GM18502 (cell line): ENCODE data around the gene ROR1.
"Not testable (repeated sequence)": the region's sequence is repeated elsewhere in the genome, so short reads cannot be mapped to it uniquely, and the experiment has no call there.

Experiments used
- ATAC-seq: cut with Tn5 transposase; IDR thresholded peaks from one replicate; pipeline ENCODE4 v1.9.1; 2021; ENCODE audit warnings: mild to moderate bottlenecking; ENCODE audit not compliant: unreplicated experiment, poor library complexity

ROR1 gene

DNA sequence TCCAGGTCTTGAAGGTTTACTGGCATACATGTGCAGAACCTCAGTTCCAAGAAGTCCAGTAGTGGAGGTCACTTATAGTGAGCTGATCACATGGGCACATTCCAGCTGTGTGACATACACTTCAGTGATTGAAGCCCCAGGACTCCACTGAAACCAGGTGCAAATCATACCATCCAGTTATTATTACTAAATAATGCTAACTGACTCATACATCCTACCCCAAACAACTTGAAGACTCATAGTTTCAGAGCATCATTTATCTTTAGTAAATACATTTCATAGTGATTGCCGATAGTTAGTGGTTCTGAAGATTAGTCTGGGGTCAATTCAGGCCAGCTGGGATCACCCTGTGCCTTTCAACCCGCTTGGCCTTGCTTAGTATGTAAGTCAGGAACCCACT lies 291.8 kb downstream of the ROR1 start:
- no peak for ATAC-seq

DNA sequence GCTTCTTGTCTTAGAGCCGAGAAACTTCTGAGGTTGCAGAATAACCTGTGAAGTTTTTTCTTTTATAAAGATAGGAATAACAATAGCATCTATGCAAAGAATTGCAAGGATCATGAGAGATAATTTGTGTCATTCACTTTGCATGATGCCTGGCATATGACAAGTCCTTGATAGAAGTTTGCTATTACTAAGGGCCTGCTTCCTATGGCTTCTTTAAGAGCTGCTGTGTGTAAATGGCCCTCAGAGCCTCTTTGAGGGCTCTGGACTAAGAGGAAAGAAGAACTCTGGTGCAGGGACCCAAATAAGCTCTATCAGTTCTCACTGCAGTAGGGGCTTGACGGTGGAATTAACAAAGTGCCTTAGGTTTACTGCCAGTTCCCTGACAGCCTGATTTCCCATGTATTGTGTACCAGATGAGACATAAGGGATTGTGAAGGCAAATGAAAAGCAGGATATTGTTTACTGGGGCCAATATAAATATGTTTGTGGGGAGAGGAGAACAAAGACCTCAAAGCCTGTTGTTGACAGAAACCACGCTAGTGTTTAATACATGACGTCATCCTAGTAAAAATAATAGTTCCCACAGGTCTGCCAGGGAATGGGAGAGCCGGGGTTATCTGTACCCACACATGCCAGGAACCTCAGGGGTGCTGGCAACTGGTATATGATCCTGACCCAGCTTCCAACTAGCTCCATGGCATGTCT lies 298.4 kb downstream of the ROR1 start:
- ATAC-seq = no peak

DNA sequence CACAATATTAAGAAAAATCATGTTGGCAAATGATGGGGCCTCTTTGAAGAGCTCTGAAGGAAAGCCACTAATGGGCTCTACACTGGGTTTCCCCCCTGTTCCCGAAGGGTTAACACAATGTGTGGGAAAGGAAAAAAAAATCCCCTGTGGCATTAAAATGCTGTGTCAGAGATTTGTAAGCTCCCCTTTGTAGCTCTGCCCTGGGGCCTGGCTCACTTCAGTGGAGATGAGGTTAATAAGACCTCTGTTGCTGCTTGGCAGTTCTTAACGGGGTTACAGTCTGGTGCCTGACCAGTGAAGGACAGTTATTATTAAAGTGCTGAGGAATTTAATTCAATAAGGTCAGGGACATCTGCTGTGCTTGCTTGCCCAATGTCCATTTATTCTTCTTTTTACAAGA lies 299.9 kb downstream of the ROR1 start:
- ATAC-seq = no peak

DNA sequence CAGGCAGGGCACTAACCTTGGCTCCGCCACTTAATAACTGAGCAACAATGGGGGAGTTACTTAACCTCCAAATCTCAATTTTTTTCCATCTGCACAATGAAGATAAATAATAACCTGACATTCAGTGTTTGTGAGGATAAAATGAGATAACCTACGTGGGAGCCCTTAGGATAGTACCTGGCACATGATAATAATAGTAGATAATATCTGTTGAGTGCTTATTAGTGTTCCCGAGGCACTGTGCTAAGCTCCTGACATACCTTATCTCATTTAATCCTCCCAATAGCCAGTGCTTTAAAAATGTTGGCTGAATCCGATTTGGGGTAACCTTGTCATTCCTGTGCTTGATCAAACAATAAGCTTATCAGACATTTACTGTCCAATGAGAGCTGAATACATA lies 300.9 kb downstream of the ROR1 start:
- no peak for ATAC-seq

DNA sequence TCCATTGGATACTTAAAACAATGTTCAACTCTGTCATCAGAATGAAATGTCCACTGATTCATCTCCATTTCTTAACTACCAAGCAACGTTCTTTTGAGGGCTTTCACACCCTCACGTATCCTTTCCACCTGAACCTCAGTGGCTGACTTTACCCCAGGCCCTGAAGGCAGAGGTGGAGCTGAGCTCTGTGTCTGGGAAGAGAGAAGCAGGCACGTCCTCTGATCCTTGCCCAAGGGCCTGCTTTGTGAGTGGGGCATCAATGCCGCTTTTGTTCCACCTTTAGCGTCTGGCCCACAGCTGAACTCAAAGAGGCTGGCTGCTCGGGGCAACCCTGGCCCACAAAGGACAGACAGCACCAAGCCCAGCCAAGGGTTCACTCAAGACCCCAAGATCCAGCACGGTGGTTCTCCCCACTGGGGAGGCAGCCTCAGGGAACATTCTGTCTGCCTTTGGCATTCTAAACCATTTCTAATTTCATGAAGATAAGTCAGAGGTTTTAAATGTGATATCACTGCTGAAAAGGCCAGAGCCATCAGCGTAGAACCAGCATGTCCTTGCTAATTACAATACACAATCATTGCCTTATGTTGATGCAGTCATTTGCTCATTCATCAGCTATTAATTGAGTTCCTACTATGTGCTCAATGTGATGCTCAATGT lies 303.6 kb downstream of the ROR1 start:
- no peak for ATAC-seq

DNA sequence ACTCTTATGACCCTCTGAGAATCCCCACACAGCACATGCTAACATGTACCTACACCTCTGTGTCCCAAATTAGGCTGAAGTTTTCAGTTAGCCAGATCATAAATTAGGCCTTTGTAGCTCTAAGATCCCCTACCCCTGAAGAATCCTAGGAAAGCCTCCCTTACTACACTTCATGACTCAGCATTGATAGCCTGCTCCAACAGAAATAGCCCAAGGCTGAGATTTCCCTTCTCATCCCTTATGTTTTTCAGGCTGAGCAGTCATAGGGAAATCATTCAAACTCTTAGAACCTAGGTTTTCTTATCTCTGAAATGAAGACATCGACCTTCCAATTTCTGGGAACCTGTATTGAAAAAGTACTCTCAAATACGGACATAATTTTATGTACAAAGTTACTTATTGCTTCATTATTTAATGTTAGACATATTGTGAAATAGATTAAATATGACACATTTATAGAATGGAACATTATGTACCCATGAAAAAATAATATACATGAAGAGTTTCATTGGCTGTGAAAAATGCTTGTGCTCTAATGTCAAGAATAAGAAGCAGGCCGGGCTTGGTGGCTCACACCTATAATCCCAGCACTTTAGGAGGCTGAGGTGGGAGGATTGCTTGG lies 307.2 kb downstream of the ROR1 start:
- no peak for ATAC-seq

DNA sequence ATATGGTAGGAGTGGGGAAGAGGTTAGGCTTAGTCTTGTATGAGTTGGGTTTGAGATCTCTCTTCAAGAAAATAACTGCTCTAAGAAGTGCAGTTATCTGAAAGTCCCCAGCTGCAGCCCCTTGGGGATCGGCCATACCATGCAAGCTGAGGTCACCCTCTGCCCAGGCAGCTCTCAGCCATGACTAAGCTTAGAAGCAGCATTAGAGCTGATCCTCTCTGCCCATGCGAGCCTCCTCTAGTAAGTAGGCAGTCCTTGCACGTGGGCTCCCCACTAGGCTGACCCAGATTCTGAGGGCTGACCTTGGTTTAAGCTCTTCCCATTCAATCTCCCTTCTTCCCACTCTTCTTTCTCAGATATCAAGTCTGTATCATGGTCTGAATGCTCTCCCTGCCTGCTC lies 308.6 kb downstream of the ROR1 start:
- ATAC-seq = no peak

DNA sequence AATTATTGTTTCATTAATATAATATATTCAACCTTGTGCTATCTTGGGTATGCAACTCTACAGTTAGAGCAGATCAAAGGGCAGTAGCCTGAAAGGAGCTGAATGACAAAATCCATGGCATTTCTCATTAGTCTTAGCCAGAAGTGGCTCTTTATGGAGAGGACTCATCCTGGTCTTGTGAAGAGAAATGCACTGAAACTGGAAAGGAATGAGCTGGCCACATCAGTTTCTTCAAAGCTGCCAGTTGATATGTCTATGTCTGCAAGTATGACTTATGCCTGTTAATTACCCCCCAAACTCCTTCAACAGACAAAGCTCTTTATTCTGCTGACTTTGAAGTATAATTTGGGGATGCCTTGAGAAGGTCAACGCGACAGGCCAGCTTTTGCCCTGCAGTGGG lies 310.6 kb downstream of the ROR1 start:
- ATAC-seq = no peak

DNA sequence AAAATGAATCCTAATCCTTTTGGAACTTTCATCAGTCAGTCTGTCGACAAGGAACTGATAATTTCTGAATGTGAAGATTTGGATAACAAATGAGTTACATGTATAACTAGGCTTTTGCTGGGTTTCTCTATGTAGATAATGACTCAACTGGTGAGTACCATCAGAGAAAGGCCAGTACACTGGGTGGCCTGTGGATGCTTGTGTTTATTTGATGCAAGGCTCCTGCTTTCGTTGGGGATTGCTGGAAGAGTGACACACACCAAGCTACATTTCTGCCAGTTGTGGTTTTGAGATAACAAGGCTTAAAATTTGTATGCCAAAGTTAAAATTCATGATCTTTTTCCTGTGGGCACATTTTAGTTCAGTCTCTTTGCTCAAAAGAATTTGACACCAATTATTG lies 314.0 kb downstream of the ROR1 start:
- no peak for ATAC-seq

DNA sequence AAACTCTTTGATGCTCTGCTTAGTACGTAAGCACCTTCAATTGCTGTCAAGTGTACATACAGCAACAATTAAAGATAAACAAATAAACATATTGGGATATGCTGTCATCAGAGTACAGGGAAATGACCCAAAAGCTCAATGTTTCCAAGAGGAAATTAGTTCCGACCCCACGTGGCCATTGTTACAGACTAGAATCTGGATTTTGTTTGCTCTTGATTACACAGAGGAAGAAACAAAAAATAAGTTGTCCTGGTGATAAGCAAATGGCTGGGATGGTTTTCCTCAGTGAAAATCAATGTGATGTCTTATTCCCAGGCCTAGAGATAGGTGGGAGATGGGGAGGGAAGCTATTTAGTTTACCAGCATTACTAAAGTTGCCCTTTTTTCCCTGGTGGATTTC lies 316.6 kb downstream of the ROR1 start:
- no peak for ATAC-seq

DNA sequence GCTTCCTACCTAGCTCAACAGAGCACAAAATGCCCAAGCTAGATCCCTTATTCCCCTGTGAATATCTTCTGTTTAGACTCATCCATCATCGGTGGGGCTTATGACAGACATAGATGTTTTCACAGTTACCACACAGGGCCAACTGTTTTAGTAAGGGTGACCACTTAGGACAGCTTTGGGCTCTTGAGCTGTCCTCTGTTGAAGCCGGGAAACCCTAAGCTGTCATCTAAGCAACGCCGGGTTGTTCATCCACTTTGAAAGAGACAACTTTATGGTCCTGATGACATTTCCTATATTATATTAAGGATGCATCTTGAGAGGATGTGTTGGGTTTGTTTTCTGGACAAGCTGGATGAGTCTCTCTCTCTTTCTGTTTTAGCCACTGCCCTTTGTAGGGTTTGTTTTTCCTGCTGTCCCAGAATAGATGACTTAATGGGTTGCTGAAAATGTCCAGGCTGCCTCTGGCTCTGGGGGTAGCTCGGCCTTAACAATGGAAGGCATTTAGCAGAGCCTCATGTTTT lies 319.1 kb downstream of the ROR1 start:
- no peak for ATAC-seq

DNA sequence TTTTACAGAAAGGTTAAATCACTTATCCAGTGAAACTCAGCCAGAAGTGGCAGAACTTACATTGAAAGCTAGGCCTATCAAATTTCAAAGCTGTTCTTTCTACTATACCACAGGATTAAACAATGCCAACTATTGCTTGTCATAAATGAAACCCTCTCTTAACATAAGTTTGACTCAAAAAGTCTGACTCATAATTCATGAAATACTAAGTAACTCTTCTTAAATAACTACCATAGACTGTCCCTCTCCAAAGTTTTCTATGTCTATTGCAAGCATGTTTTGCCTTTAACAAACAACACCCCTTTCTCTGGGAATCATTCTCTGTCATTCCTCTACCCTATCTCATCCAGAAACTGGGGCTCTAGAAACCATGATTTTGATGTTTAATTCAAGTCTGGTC lies 320.1 kb downstream of the ROR1 start:
- ATAC-seq = no peak

DNA sequence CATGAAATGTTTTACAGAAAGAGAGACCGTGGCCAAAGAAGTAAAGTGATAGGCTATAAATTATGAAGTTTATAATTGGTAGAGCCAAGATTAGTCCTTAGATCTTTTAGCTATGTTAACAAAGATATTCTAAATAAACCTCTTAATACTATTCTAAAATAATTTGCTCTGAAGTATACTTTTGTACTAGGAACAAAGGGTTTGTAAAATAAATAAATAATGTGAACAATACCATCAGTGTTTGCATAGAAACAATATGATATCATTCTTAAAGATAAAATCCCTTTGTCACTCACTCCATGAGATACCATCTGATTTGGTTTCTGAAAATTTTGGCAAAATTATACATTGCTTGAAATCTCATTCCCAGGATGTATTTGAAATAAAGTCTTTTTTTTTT lies 322.0 kb downstream of the ROR1 start:
- ATAC-seq = no peak

DNA sequence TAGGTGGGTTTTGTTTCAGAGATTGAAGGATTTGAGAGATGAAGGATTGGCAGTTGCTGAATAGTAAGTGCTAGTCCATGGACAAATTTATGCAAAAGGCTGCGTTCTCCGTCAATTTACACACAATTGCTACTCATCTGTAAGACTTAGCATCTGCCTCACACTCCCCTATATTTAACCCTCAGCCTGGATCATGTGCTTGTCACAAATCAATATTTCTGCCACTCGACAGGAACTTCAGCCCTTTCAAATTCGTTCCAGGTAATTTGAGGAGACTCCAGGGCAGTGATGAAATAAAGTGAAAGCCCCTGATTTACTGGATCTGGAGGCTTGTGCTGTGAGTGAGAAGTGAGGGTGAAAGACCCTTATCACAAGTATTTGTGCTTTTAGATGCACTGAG lies 324.0 kb downstream of the ROR1 start:
- no peak for ATAC-seq

DNA sequence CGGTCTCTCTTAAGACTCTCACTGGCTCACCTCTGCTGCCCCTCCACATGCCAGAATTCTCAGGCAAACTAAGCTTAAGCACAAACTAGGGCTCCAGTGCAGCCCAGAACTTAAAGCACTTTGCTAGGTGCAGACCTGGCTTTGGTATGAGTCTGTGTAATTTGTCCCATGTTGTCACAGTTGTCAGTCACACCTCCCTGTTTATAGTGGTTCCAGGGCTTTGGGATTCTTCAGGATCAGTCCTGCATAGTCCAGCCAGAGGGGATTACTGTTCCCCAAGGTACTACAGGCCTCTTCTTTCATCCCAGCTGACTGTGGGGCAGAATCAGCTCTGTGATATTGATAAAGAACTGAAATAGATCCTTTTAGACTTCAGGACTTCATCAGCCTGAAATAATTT lies 324.6 kb downstream of the ROR1 start:
- no peak for ATAC-seq

DNA sequence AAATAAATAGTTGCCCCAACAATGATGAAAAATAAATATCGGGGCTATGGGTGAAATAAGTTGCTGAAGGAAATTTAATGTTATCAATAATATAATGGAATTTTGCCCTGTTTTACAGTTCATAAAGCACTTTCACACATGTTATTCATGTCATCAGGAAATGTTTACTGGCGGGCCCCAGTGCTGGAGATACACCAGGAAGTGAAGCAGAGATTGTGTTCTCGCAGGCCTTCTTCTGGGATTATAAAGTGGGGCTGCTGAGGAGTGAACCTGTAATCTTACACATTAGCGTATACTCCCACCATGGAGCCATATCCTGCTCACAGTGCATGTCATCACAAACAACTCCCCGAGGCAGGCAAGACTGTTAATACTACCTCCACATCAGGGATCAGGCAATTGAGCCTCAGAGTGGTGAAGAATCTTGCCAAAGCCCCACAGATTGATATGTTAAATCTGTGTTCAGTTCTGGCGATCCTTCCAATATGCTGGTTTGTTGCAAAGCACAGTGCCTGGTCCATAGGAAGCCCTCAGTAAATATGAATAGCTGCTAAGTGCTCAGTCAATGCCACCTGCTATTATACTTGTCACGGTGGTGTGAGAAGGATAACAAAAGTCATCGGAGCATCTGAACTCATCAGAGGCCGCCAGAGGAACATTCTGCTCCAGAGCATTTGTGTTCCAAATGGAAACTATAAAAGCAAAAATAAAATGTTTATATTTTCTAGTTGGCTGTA lies 325.2 kb downstream of the ROR1 start:
- no peak for ATAC-seq

DNA sequence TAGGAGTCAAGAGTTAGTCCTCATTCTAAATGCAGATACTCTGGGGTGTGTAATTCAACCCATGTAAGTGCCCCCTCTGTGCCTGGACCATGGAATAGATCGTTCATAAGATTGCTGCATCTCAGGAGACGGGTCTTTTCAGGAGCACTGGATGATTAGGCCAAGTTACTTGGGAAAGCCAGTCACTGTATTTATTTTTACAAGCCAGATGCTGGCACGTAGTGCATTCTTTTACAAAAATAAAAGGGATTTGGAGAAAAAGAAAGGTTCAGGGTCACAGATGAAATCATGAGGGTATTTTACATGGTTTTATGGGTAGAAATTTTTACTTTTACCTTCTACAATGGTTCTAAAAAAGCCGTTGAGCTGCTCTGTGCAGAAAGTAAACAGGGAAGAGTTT lies 327.0 kb downstream of the ROR1 start:
- ATAC-seq = no peak

DNA sequence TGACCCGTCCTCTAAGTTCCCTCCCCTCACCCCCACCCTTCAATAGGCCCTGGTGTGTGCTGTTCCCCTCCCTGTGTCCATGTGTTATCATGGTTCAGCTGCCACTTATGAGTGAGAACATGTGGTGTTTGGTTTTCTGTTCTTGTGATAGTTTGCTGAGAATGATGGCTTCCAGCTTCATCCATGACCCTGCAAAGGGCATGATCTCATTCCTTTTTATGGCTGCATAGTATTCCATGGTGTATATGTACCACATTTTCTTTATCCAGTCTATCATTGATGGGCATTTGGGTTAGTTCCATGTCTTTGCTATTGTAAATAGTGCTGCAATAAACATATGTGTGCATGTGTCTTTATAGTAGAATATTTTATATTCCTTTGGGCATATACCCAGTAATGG lies 330.8 kb downstream of the ROR1 start:
- not testable (repeated sequence) for ATAC-seq

DNA sequence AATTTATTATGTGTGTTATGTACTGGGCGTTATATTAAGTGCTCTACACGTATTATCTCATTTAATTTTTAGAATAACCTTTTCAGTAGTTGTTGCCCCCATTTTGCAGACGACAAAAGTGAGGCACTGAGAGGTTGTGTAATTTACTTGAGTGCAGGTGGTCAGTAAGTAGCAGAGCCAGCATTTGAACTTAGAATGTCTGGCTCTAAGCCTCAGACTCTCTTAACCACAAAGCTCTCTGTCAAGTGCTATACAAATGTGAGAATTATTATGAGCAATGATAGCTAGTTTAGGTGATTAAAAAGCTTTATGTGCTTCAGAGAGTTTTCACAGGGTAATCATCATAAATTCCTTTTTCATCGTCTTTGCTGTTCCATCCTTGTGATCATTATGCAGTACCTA lies 333.3 kb downstream of the ROR1 start:
- ATAC-seq = no peak

DNA sequence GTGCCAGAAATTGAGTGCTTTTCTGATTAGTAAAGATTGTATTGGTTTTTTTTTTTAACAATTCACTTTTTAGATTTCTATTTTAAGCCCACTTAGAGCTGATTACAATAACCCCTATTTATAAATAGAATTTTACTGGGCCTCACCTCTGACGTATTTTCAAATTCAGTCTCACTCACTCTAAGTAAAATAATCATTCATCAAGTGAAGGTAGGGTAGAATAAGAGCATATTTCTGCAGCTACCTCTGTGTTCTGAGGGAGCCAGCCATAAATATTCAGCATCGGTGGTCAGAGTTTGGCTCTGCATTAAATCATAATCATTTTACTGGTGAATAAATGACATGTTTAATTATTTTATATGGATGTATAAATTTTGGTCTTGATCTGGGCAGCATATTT lies 333.8 kb downstream of the ROR1 start:
- ATAC-seq = no peak
